Suprapubic skin (tissue), 4 donors: ENCODE measurements around the gene TNS3. TPM values are rescaled to one million over a fixed set of nuclear protein-coding genes. Genes with fewer than 3 reads are reported as not detected.
A peak's percentile ranks its signal among the peaks of the same experiment; 100 is the strongest.

Experiments
- DNase-seq, 2 donors: peaks; one replicate each; pipeline ENCODE4 v3.0.0-alpha.2; 2019; ENCODE audit warnings: low spot score in 2 of 2
- H3K27ac ChIP-seq: fragments of 200-600 bp; sonication (generic); one replicate; pipeline ENCODE4 v1.5.1; 2019
- H3K27me3 ChIP-seq: fragments of 200-600 bp; sonication (generic); one replicate; pipeline ENCODE4 v1.5.1; 2019
- H3K36me3 ChIP-seq: fragments of 200-600 bp; sonication (generic); one replicate; pipeline ENCODE4 v1.5.1; 2019
- H3K4me1 ChIP-seq: fragments of 200-600 bp; sonication (generic); one replicate; pipeline ENCODE4 v1.5.1; 2019
- H3K4me3 ChIP-seq: fragments of 200-600 bp; sonication (generic); one replicate; pipeline ENCODE4 v1.5.1; 2019; ENCODE audit warnings: mild to moderate bottlenecking
- H3K9me3 ChIP-seq: fragments of 200-600 bp; sonication (generic); one replicate; pipeline ENCODE4 v1.5.1; 2019
- CTCF ChIP-seq, 2 donors: fragments of 200-600 bp in 1 of 2; fragments of 450-650 bp in 1 of 2; sonication (generic) in 1 of 2; IDR thresholded peaks; one replicate each; pipeline ENCODE4 v1.5.1; 2016 to 2019; ENCODE audit warnings: antibody characterized with exemption in 2 of 2, mild to moderate bottlenecking in 1 of 2, moderate library complexity in 1 of 2
- EP300 ChIP-seq: sonication (generic); formaldehyde crosslinking; IDR thresholded peaks from one replicate; pipeline ENCODE4 v1.6.1; 2017; ENCODE audit warnings: antibody characterized with exemption
- POLR2A ChIP-seq, 2 donors: fragments of 450-650 bp; IDR thresholded peaks; one replicate each; pipeline ENCODE4 v1.6.1; 2017; ENCODE audit warnings: antibody characterized with exemption in 2 of 2, mild to moderate bottlenecking in 2 of 2, moderate library complexity in 2 of 2
- POLR2AphosphoS5 ChIP-seq, 3 donors: sonication (generic); formaldehyde crosslinking; IDR thresholded peaks; one replicate each; pipeline ENCODE4 v1.6.1; 2017; ENCODE audit warnings: antibody characterized with exemption in 3 of 3
- WGBS: methylation state at CpG from one replicate; pipeline ENCODE4 v1.1.5; 2018; 5-methylcytosine and 5-hydroxymethylcytosine counted together
- total RNA-seq, 4 donors: library from RNA; depleted of rRNA; stranded (reverse); fragments of >200 nt; gene quantifications; one replicate each; pipeline ENCODE4 v1.1.0, GENCODE V29; 2016

The TNS3 gene
- total RNA-seq, 4 donors from 2014 or later = 14.3 to 53.0 (median 31.9) TPM

- Histone ChIP-seq H3K4me1 (peaks cover 24% of the 10 kb centered on the region), H3K27ac (no peak overlapping the region), H3K4me3 (no peak overlapping the region), H3K36me3 (peaks cover 21% of the 10 kb centered on the region), H3K9me3 (no peaks in the 10 kb centered on the region), H3K27me3 (no peaks in the 10 kb centered on the region)
- TF ChIP-seq POLR2A (IDR thresholded peaks at IDR 0.05) (no peak), EP300 (no peak), POLR2AphosphoS5 (IDR thresholded peaks at IDR 0.05) (no peak), CTCF (IDR thresholded peaks at IDR 0.05) (no peak)
- DNase-seq = peak in 1 of 2 donors; percentile 35
- WGBS = 88% methylated on average over 2 of the region's 2 CpGs
Measured at GRCh38 chr7:47411901-47412300, 170.0 kb downstream of the TNS3 start.

- WGBS = 95% methylated on average over 18 of the region's 18 CpGs
- H3K27ac ChIP-seq = no peak overlapping the region
- peak in 1 of 2 donors; percentile 72 for DNase-seq
Measured at GRCh38 chr7:47411281-47411869, 170.5 kb downstream of the TNS3 start.

GRCh38 chr7:47408675-47409074, 173.2 kb downstream of the TNS3 start:
- H3K27ac ChIP-seq = peak overlapping the region; percentile 24
- 78% methylated on average over 5 of the region's 5 CpGs for WGBS
- peak in 1 of 2 donors; percentile 20 for DNase-seq
- TF ChIP-seq POLR2A (IDR thresholded peaks at IDR 0.05) (no peak), EP300 (no peak), CTCF (IDR thresholded peaks at IDR 0.05) (no peak), POLR2AphosphoS5 (IDR thresholded peaks at IDR 0.05) (no peak)
- no peaks in the 10 kb centered on the region for H3K27me3 ChIP-seq
- peaks cover 37% of the 10 kb centered on the region for H3K4me1 ChIP-seq
- H3K9me3 ChIP-seq = no peaks in the 10 kb centered on the region
- no peak overlapping the region for H3K4me3 ChIP-seq
- peaks cover 9% of the 10 kb centered on the region for H3K36me3 ChIP-seq

More at GRCh38 chr7:47411281-47411869, 170.5 kb downstream of the TNS3 start:
- TF ChIP-seq POLR2A (IDR thresholded peaks at IDR 0.05) (no peak), EP300 (no peak), CTCF (IDR thresholded peaks at IDR 0.05) (no peak), POLR2AphosphoS5 (IDR thresholded peaks at IDR 0.05) (no peak)
- H3K36me3 ChIP-seq = peaks cover 21% of the 10 kb centered on the region
- H3K4me1 ChIP-seq = peaks cover 29% of the 10 kb centered on the region
- no peaks in the 10 kb centered on the region for H3K9me3 ChIP-seq
- no peaks in the 10 kb centered on the region for H3K27me3 ChIP-seq
- no peak overlapping the region for H3K4me3 ChIP-seq

- peak in 1 of 2 donors; percentile 74 for DNase-seq
- Histone ChIP-seq H3K36me3 (peaks cover 9% of the 10 kb centered on the region), H3K27me3 (no peaks in the 10 kb centered on the region), H3K4me3 (no peak overlapping the region), H3K27ac (peak overlapping the region; percentile 48), H3K4me1 (peaks cover 37% of the 10 kb centered on the region), H3K9me3 (no peaks in the 10 kb centered on the region)
- WGBS = 80% methylated on average over 12 of the region's 14 CpGs
- TF ChIP-seq POLR2A (IDR thresholded peaks at IDR 0.05) (no peak), CTCF (IDR thresholded peaks at IDR 0.05) (no peak), POLR2AphosphoS5 (IDR thresholded peaks at IDR 0.05) (no peak), EP300 (no peak)
Measured at GRCh38 chr7:47407821-47408674, 173.9 kb downstream of the TNS3 start.

DNA sequence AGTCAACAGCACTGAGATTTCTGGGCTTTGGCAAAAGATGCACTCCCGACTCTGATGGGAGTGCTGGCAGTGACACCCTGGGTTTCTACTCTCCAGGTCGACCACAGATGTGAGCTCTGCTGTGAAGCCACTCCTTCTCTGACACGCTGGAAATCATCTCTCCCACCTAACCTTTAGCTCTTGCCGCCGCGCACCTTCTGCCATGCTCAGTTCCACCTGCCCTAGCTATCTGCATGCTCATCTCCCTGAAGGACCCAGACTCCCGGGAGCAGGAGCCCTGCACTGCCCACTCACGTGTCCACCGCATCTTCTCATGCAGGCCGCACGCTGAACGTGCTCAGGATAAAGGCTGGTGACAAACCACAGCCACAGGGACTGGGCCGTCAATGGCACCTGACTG, 174.8 kb downstream of the TNS3 start:
- no peaks in the 10 kb centered on the region for H3K9me3 ChIP-seq
- peaks cover 9% of the 10 kb centered on the region for H3K36me3 ChIP-seq
- peaks cover 37% of the 10 kb centered on the region for H3K4me1 ChIP-seq
- H3K27ac ChIP-seq = peak overlapping the region; percentile 48
- TF ChIP-seq POLR2A (IDR thresholded peaks at IDR 0.05) = no peak
- H3K27me3 ChIP-seq = no peaks in the 10 kb centered on the region
- WGBS = 78% methylated on average over 13 of the region's 13 CpGs
- H3K4me3 ChIP-seq = no peak overlapping the region
- peak in 1 of 2 donors; percentile 48 for DNase-seq
